ENCODE measurements around the gene HPGD. TPM values are rescaled to one million over a fixed set of nuclear protein-coding genes. Genes with fewer than 3 reads are reported as not detected.

Gene HPGD
- total and polyA plus RNA-seq, 2 of the 4 experiments (the other 2 are of a cell fraction), result not detected

- Histone ChIP-seq H3K9me3 (ENCODE audit: control insufficient read depth, insufficient read depth, low read length) (no peaks in the 10 kb centered on the region), H3K9me1 (ENCODE audit: insufficient read depth, low read length) (no peaks in the 10 kb centered on the region), H3K18ac (ENCODE audit: low read depth, low read length) (no peak overlapping the region), H2BK20ac (ENCODE audit: low read depth, low read length) (no peak overlapping the region), H3K27ac (ENCODE audit: insufficient read depth, low read length) (no peak overlapping the region), H2AFZ (replicated peaks; ENCODE audit: low read length, poor library complexity) (no peak overlapping the region), H3K4me2 (ENCODE audit: low read depth, low read length) (no peak overlapping the region), H2BK120ac (ENCODE audit: low read depth, low read length) (no peak overlapping the region), H4K91ac (ENCODE audit: insufficient read depth, low read depth, low read length) (no peak overlapping the region), H3K4me3 (ENCODE audit: insufficient read depth, low read depth, low read length) (no peak overlapping the region), H2AK5ac (ENCODE audit: low read depth, low read length) (no peak overlapping the region), H3K36me3 (ENCODE audit: control insufficient read depth, insufficient read depth, low read length) (no peaks in the 10 kb centered on the region), H3K27me3 (ENCODE audit: control insufficient read depth, insufficient read depth, low read length) (peaks cover 16% of the 10 kb centered on the region), H4K8ac (ENCODE audit: low read depth in 2 of 2, low read length in 2 of 2) (no peak overlapping the region), H3K56ac (ENCODE audit: extremely low read depth, insufficient read depth, low read length) (no peak overlapping the region), H3K4ac (ENCODE audit: low read depth, low read length) (no peak overlapping the region), H3K23ac (ENCODE audit: low read depth, low read length) (no peak overlapping the region), H2AK9ac (replicated peaks; ENCODE audit: low read depth, low read length, poor library complexity) (no peak overlapping the region), H3K4me1 (ENCODE audit: control insufficient read depth, insufficient read depth, low read length) (no peaks in the 10 kb centered on the region), H2BK15ac (ENCODE audit: low read depth, low read length) (no peak overlapping the region), H2BK5ac (ENCODE audit: low read depth, low read length, poor library complexity, severe bottlenecking) (no peak overlapping the region), H4K5ac (ENCODE audit: low read depth, low read length) (no peak overlapping the region), H3K14ac (replicated peaks; ENCODE audit: low read depth, low read length) (no peak overlapping the region), H3K9ac (ENCODE audit: low read depth, low read length) (no peak overlapping the region), H3K79me1 (ENCODE audit: low read depth in 1 of 2, low read length in 2 of 2) (no peaks in the 10 kb centered on the region), H4K20me1 (ENCODE audit: insufficient read depth, low read length) (no peaks in the 10 kb centered on the region)
- intact Hi-C loops (cut with micrococcal nuclease), result loop anchor here (10.0 kb wide), 1 partner anchor 1382 kb away; no protein-coding TSS in a partner anchor
- dilution Hi-C loops (cut with HindIII; ENCODE audit: low sequenced_read_pairs, unreplicated experiment), result no loop called here
- CTCF ChIA-PET, result no interaction called here
- no peak for TF ChIP-seq POLR2A (IDR thresholded peaks at IDR 0.05; ENCODE audit: low read depth, low read length)
- no peak for TF ChIP-seq RFX5 (IDR thresholded peaks at IDR 0.05; ENCODE audit: low read depth, low read length)
- no peak for TF ChIP-seq USF2 (IDR thresholded peaks at IDR 0.05; ENCODE audit: low read depth, low read length)
- TF ChIP-seq RCOR1 (IDR thresholded peaks at IDR 0.05; ENCODE audit: insufficient replicate concordance, low read length), result no peak
- TF ChIP-seq RAD21 (IDR thresholded peaks at IDR 0.05; ENCODE audit: low read length), result no peak
- no peak for TF ChIP-seq NFE2L2 (IDR thresholded peaks at IDR 0.05; ENCODE audit: low read depth, low read length)
- TF ChIP-seq FOS (IDR thresholded peaks at IDR 0.05; ENCODE audit: low read depth, low read length), result no peak
- no peak for TF ChIP-seq CEBPB (IDR thresholded peaks at IDR 0.05; ENCODE audit: low read depth, low read length)
- TF ChIP-seq CHD1 (IDR thresholded peaks at IDR 0.05; ENCODE audit: low read depth, low read length), result no peak
- TF ChIP-seq BHLHE40 (IDR thresholded peaks at IDR 0.05; ENCODE audit: low read depth, low read length), result no peak
- WGBS, 2 experiments (ENCODE audit: extremely low coverage in 2 of 2, insufficient read length in 1 of 2), result 17% methylated on average over 1 of the region's 7 CpGs; no CpG with 5 or more reads in 1 of the 2 experiments
- DNase-seq (no peak), ATAC-seq (ENCODE audit: low read depth) (no peak)
- in situ Hi-C loops (cut with MboI; ENCODE audit: low sequenced_read_pairs), result no loop called here
- no TSS peak for BruUV-seq (replicated peaks)
- POLR2A ChIA-PET (ENCODE audit: unreplicated experiment), result no interaction called here
Measured at GRCh38 chr4:174526731-174527130, 4.4 kb upstream of the HPGD start.
